HG02798 (cell line): ENCODE measurements around the gene SLC8B1.

ENCODE experiments used
- ATAC-seq: cut with Tn5 transposase; IDR thresholded peaks from one replicate; pipeline ENCODE4 v1.9.1; 2021; ENCODE audit warnings: mild to moderate bottlenecking; ENCODE audit not compliant: unreplicated experiment, poor library complexity

The SLC8B1 gene

DNA sequence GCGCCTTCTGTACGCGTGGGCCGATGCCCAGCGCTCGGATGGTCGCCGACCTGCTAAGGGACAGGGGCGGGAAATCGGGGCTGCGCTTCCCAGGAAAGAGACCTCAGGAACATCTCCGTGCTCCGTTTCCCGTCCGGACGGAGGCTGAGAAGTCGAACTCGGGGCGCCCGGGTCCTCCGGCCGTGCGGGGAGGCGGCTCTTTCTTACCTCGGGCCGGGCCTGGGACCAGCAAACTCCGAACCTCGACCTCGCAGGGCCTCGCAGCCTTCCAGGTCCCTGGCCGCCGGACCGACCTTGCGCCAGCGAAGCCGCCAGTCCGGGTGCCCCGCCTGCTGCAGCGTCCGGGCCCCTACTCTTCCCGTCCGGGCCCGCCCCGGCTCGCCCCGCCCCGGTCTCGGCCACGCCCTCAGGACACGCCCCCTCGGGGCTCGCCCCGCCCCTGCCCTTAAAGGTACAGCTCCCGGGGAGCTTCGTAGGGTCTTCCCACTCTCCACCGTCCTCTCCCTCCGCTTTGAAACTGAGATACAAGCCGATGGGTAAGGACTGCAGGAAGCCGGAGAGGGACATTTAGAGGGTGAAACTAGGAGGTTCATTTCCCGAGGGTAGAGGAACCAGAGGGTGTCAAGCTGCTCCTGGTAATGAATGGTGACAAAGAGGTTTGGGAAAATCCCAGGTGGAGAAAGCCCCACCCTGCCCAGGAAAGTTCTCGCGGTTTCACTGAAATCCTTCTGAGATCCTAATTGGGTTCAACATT lies at the start of gene SLC8B1:
Gene SLC8B1, minus strand, starts transcription at position 324 of the 754 bp plus-strand sequence. CDS start 2,231 bp downstream, outside the sequence.
- peak; percentile 96 for ATAC-seq

DNA sequence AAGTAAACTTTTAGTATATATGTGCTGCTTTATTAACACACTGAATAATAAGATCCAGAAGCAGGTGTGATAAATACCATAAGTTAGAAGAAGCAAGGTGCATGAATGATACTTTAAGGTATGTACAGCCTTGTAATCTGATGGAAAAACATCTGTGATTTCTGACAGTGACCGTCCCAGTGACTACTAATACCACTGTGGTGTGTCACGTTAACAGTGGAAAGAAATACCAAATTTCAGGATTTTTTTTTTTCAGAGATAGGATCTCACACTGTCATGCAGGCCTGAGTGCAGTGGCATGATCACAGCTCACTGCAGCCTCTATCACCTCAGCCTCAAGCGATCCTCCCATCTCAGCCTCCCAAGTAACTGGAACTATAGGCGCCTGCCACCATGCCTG lies 47.3 kb upstream of the SLC8B1 start:
- no peak for ATAC-seq

DNA sequence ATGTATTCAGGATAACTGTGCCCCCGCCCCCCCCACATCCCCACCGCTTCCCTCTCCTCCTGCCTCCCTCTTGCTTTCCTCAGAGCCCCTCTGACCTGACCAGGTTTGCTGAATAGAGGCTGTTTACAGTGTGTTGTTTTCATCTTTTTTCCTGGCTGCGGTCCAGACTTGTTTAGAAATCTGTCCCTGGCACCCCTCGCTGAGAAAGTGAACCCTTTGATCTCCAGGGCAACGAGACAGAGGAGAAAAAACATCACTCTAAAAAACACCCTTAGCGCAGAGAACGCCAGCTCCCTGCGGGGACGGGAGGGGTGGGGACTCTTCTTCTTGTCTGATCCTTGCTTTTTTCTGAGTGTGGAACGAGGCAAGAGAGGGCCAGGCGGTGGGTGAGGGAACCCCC lies 46.3 kb upstream of the SLC8B1 start:
- no peak for ATAC-seq

DNA sequence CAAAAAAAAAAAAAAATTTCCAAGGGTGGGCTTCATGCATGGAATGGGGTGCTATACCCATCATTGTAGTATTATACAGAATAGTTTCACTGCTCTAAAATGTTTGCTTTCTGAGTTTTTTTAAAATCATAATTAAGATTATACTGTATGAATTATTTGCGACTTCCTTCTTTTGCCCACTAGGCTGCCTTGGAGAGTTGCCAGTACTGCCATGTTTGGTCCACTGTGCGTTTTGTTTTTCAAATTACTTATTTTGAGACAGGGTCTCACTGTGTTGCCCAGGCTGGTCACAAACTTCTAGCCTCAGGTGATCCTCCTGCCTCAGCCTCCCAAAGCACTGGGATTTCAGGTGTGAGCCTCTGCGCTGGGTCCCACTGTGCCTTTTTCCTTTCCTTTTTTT lies 43.4 kb upstream of the SLC8B1 start:
- ATAC-seq, result no peak

DNA sequence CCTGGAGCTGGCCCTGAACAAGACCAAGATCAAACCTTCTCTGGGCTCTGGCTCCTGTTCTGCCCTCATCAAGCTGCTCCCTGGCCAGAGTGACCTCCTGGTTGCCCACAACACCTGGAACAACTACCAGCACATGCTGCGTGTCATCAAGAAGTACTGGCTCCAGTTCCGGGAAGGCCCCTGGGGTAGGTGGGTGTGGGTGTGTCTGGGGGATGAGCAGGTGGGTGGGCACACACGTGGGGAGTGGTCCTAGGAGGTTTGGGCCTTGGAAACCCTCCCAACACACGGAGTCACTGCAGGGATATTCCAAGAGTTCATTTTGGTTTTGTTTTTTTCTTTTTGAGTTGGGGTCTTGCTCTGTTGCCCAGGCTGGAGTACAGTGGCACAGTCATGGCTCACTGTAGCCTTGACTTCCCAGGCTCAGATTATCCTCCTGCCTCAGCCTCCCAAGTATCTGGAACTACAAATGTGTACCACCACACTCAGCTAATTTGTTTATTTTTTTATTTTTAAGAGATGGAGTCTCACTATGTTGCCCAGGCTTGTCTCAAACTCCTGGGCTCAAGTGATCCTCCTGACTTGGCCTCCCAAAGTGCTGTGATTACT lies 40.0 kb upstream of the SLC8B1 start:
- ATAC-seq, result no peak

DNA sequence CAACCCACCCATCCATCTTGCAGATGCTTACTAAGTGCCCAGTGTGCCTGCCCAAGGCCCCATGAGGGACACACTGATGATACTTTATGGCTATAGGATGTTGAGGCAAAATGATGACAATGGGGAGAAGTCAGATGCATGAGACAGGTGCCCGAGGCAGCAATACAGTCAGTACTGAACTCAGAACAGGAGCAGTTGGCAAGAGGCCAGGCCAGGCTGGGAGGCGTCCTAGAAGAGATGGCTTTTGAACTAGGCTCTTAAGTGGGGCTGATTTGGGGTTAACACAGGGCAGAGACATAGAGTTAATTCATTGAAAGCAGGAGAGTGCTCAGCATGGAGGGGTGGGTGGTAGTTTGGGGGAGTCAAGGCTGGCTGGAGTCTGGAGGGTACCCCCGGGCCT lies 39.1 kb upstream of the SLC8B1 start:
- ATAC-seq, result no peak

DNA sequence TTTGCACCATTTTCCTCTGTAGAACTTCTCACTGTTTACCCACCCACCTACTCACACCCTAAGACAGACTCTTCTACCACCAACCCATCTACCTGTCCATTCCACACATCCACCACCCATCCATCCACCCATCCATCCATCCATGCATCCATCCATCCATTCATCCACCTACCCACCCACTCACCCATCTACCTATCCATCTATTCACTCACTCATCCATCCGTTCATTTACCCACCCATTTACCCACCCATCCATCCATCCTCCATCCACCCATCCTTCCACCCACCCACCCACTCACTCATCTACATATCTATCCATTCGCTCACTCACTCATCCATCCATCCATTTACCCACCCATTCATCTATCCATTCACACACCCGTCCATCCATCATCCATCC lies 38.5 kb upstream of the SLC8B1 start:
- ATAC-seq, result no peak

DNA sequence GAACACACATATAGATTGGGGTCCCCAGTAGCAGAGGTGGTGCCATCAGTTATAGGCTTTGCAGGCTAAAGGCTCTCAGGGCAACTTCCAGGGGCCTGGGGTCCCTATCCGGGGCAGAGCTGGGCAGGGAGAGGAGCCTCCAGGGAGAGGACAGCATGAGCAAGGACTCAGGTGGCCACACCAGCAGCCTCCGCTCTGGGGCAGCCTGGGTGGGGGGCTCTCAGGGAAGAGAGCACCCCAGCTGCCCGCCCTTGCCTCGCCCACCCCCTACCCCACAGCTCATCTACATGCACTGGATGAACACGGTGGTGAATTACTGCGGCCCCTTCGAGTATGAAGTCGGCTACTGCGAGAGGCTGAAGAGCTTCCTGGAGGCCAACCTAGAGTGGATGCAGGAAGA lies 37.5 kb upstream of the SLC8B1 start:
- ATAC-seq, result no peak

DNA sequence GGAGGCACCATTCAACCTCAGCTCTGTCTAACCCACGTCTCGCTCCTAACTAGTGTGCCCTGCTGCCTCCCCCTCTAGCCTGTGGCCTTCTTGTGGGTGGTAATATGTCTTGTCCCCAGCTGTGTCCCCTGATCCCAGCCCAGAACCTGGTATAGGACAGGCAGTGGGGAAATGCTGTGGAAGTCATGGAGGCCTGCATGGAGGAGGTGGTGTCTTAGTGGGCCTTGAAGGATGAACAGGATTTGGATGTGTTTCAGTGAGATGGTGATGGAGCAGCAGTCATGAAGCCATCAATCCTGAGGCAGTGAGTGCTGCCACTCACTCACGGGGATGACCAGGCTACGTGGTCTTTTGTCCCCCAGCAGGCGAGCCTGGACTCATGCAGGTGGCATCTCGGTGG lies 36.9 kb upstream of the SLC8B1 start:
- ATAC-seq, result no peak

DNA sequence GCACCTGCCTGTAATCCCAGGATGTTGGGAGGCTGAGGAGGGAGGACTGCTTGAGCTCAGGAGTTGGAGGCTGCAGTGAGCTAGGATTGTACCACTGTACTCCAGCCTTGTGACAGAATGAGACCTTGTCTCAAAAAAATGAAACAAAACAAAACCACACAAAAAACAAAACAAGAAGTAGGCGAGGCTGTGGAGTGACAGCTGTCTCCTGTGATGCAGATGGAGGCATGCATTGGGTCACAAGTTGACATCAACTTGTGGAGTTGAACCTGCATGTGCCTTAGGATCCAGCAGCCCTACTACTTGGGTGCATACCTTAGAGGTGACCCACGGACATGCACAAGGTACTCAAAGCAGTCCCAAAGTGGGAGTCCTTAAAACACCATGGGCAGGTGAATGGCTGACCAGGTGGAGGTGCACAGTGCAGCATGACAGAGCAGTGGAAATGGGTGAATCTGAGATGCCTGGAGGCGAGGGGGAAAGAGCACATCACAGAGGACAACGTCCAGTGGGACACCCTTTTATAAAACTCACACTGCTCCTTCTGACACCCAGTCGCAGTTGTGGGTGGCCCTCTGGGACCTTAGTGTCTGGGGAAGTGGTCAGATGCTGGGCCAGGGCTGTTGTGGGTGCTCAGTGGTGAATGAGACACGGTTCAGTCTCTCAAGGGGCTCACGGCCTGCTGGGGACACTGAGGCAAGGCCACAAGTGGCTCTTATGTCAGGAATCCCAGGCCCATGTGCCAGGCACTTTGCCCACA lies 36.2 kb upstream of the SLC8B1 start:
- no peak for ATAC-seq

DNA sequence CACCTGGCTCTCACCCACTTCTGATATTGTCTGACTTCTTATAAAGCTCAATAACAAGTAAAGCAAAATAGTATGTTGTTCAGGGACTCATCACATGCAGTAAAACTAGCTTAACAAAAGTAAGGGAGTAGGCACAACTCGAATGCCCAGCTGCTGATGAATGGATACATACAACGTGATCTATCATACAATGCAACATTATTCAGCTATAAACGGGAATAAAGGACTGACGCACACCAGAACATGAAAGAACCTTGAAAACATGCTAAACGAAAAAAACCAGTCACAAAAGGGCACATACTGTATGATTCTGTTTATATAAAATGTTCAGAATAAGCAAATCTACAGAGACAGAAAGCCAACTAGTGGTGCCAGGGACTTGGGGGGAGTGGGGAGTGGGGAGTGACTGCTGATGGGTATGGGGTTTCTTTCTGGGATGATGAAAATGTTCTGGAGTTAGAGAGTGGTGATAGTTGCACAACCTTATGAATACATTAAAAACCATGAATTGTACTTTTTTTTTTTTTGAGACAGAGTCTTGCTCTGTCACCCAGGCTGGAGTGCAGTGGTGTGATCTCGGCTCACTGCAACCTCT lies 34.6 kb upstream of the SLC8B1 start:
- no peak for ATAC-seq

DNA sequence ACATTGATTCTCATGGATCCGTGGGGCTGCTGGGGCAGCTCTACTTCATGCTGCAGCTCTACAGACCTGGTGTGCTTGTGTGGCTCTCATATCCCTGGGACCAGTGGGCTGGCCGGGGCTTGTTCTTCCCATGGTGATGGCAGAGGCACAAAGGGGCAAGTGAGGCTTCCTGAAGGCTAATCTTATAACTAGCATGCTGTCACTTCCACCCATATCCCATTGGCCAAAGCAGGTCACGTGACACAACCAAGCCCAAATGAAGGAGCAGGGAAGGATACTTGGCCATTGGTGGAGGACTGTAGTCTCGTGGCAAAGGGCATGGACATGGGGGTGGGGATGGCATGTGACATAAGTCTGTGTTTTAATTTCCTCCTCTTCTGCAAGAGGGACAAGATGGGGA lies 33.4 kb upstream of the SLC8B1 start:
- ATAC-seq, result no peak

DNA sequence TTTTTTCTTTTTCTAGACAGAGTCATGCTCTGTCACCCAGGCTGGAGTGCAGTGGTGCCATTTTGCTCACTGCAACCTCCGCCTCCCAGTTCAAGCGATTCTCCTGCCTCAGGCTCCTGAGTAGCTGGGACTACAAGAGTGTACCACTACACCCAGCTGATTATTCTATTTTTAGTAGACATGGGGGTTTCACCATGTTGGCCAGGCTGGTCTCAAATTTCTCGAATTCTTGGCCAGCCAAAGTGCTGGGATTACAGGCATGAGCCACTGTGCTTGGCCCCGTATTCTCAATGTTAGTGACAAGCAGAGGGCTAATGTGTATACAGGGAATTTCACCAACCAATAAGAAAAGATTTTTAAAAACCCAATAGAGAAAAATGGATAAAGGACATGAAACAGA lies 31.9 kb upstream of the SLC8B1 start:
- no peak for ATAC-seq

DNA sequence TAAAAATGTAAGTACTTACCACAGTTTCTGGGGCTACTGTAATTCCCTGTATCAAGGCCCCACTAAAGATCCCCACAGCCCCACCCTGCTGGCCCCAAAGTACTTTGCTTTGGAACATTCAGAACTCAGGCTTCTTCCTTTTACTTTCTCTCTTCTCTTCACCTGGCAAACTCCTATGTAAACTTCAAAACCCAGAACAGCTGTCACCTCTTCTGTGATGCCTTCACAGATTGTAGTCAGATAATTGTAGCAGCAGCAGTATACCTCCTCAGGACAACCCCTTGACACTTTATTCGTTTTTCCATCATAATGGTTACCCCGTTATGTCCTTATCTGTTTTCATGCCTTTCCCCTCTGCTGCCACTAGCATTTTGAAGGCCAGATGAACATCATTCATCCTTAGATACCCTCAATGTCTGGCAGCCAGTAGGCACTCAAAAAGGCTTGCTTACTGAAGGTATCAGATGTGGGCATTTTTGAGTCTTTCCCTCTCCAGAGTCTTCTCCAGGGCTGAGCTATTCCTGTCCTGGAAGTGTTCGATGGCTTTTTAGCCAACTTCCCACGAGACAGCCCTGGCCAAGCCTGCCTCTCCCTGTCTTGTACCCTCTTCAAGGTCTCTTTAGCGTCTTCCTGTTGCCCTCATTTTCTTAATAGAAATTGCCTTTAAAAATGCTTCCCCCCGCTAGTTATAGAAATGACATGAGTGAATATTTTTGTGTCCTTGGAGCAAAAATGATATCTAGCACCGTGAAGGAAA lies 30.9 kb upstream of the SLC8B1 start:
- ATAC-seq, result no peak

DNA sequence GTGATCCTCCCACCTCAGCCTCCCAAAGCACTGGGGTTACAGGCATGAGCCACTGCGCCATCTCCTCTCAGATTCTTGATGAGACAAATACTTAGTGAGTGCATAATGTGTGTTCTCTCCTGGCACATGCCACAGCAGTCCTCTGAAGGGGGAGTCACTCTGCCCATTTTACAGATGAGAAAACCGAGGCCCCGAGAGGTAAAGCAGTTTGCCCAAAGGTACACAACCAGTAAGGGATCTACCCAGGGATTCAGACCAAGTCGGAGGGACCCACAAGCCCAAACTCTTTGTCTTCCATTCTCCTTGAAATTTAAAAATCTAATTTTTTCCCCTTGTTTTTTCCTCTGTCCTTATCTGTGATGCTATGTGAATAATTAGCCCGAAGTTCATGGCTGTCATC lies 29.8 kb upstream of the SLC8B1 start:
- ATAC-seq, result no peak

DNA sequence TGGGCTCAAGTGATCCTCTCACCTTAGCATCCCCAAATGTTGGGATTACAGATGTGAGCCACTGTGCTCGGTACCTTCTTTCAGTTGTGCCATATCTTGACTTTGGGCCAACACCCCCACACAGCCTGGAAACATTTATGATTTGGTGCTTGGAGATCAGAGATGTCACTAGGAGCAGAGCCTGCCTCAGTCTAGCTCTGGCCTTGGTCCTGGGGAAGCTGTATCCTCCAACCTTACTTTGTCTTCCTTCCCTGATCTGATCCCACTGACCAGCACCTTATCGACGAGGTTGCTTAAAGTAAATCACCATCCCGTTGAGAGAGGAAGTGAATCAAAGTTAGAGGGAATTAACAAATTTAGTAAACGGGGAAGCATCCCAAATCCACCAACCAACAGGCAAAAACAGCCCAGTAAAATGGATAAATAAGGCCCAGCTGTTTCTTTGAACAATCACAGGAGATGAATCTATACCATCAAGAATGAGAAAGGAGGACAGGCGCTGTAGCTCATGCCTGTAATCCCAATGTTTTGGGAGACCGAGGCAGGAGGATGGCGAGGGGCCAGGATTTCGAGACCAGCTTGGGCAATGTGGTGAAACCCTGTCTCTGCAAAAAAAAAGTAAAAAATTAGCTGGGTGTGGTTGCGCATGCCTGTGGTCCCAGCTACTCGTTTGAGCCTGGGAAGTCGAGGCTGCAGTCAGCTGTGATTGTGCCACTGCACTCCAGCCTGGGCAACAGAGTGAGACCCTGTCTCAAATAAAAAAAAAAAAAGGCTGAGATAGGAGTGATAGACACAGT lies 26.9 kb upstream of the SLC8B1 start:
- ATAC-seq, result no peak

DNA sequence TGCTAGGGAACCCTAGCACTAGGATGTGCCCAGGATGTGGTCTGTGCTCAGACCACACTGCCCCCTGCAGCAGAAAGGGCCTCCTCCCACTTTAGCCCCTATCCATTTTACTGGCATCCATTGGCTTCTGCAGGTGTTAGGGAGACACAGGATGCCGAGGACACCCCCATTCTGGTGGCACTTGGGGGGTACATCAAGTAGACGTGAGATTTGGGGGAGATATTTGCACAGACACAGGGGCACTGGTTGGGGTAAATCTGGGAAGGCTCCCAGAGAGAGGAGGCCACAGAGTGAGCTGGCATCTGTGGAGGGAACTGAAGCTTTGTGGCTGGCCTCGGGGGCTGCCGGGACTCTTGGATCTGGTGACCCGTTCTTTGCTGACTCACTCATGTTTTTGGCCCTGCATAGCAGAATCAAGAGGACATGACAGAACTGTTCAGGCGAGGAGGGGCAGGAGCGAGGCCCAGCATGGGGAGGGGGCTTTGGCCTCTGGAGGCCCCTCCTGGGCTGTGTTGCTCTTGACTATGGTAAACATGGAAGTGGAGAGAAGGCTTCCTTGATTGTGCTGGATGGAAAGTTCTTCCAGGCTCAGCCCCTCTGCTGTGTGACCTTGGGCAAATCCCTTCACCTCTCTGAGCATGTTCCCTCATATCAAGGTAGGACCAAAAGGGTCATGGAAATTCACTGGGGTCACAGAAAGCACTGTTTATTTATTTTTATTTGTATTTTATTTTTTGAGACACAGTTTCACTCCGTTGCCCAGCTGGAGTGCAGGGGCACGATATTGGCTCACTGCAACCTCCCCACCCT lies 25.2 kb upstream of the SLC8B1 start:
- no peak for ATAC-seq

DNA sequence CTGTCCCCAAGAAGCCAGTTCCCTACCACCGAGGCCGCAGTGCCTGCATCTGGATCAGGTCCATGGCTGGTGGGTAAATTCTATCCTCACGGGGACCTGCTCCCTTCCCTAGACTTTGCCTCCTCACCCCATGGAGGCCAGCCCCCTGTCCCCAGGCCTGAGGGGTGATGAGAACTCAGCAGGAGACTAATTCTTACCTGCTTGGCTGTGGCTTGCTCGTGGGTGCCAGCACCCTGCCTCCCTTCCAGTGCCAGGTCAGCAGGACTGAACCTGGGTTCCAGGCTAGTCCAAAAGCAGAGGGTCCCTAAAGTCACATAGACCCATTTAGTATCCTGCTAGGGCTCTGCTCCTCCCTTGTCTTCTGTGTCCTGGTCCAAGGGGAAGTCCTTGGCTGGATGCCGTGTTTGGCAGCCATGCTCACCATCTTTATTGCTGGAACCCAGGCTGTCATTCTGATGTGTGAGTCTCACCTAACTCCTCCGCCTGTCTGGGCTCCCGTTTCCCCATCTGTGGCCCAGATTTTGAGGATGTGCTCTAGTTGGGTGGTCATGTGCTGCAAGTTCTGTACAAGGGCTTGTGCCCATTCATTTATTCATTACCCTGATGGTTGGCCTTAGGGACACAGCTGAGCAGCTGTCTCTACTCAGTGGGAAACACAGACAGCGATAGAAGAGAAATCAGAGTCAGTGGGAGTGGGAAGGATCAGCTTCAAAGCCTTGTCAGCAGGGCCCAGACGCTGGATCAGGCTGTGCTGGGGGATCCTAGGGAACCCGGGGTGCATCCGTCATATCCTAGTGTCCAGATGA lies 24.4 kb upstream of the SLC8B1 start:
- ATAC-seq, result no peak
